Loucy (cell line): ENCODE results near the gene COX10.

Experiments used
- H2AFZ ChIP-seq: fragments of 200-600 bp; sonication (generic); 2 replicates; pipeline ENCODE4 v1.6.0; 2016; ENCODE audit warnings: antibody characterized with exemption, mild to moderate bottlenecking, low read length, moderate library complexity
- H3F3A ChIP-seq: fragments of 200-600 bp; 2 replicates; pipeline ENCODE4 v1.6.0; 2016; ENCODE audit warnings: antibody characterized with exemption, low read depth, mild to moderate bottlenecking
- H3K27me3 ChIP-seq: fragments of 200-600 bp; sonication (generic); 2 replicates; pipeline ENCODE4 v1.6.1; 2014; ENCODE audit warnings: low read length, mild to moderate bottlenecking; ENCODE audit not compliant: insufficient read depth, poor library complexity, severe bottlenecking
- H3K36me3 ChIP-seq: fragments of 200-600 bp; sonication (generic); 2 replicates; pipeline ENCODE4 v1.6.1; 2016; ENCODE audit warnings: low read length; ENCODE audit not compliant: insufficient read depth
- H3K4me1 ChIP-seq: fragments of 200-600 bp; sonication (generic); 2 replicates; pipeline ENCODE4 v1.5.1; 2014; ENCODE audit warnings: low read length, mild to moderate bottlenecking; ENCODE audit not compliant: insufficient read depth, poor library complexity, severe bottlenecking
- H3K4me2 ChIP-seq: fragments of 200-600 bp; sonication (generic); 2 replicates; pipeline ENCODE4 v1.6.0; 2014; ENCODE audit warnings: antibody characterized with exemption, low read length, low read depth, mild to moderate bottlenecking; ENCODE audit not compliant: poor library complexity, severe bottlenecking
- H3K4me3 ChIP-seq: fragments of 200-600 bp; sonication (generic); 2 replicates; pipeline ENCODE4 v1.5.1; 2014; ENCODE audit warnings: low read length, mild to moderate bottlenecking, mixed read lengths; ENCODE audit not compliant: poor library complexity, severe bottlenecking
- H3K79me2 ChIP-seq: fragments of 200-600 bp; sonication (generic); 2 replicates; pipeline ENCODE4 v1.6.1; 2014; ENCODE audit warnings: low read length; ENCODE audit not compliant: insufficient read depth
- H3K9ac ChIP-seq: fragments of 200-600 bp; sonication (generic); 2 replicates; pipeline ENCODE4 v1.6.0; 2014; ENCODE audit warnings: mild to moderate bottlenecking, low read depth, low read length, moderate library complexity; ENCODE audit not compliant: poor library complexity, severe bottlenecking
- H3K9me2 ChIP-seq: fragments of 200-600 bp; sonication (generic); replicated peaks from 2 replicates; pipeline ENCODE4 v1.6.1; 2016; ENCODE audit warnings: low read depth, low read length, mixed read lengths
- H3K9me3 ChIP-seq: fragments of 200-600 bp; sonication (generic); 2 replicates; pipeline ENCODE4 v1.6.1; 2014; ENCODE audit warnings: mild to moderate bottlenecking, antibody characterized with exemption, low read length, low read depth; ENCODE audit not compliant: insufficient read depth
- H4K20me1 ChIP-seq: fragments of 200-600 bp; sonication (generic); 2 replicates; pipeline ENCODE4 v1.6.0; 2014; ENCODE audit warnings: antibody characterized with exemption, low read length, mild to moderate bottlenecking; ENCODE audit not compliant: insufficient read depth, poor library complexity, severe bottlenecking
- EZH2phosphoT487 ChIP-seq: fragments of 200-600 bp; IDR thresholded peaks from 2 replicates; pipeline ENCODE4 v1.6.1; 2018; ENCODE audit warnings: antibody characterized with exemption, mild to moderate bottlenecking, moderate library complexity, borderline replicate concordance
- TF ChIP-seq, protein P1 (sequence below): fragments of 200-600 bp; sonication (generic); conservative IDR thresholded peaks from 2 replicates; pipeline ENCODE4 v1.5.1; 2014; ENCODE audit warnings: mild to moderate bottlenecking, antibody characterized with exemption, low read length

COX10 gene

GRCh38 chr17:14222611-14223010 is 153.3 kb downstream of the COX10 start:
- Histone ChIP-seq H4K20me1 (no peaks in the 10 kb centered on the region), H3K4me2 (no peak overlapping the region), H3K9ac (no peak overlapping the region), H3K36me3 (no peaks in the 10 kb centered on the region), H3K9me2 (no peaks in the 10 kb centered on the region), H3K27me3 (no peaks in the 10 kb centered on the region), H3F3A (no peaks in the 10 kb centered on the region), H3K9me3 (no peaks in the 10 kb centered on the region), H3K79me2 (no peaks in the 10 kb centered on the region), H3K4me3 (no peak overlapping the region), H3K4me1 (no peaks in the 10 kb centered on the region), H2AFZ (no peak overlapping the region)
- no peak for TF ChIP-seq EZH2phosphoT487
- TF ChIP-seq, protein P1, sequence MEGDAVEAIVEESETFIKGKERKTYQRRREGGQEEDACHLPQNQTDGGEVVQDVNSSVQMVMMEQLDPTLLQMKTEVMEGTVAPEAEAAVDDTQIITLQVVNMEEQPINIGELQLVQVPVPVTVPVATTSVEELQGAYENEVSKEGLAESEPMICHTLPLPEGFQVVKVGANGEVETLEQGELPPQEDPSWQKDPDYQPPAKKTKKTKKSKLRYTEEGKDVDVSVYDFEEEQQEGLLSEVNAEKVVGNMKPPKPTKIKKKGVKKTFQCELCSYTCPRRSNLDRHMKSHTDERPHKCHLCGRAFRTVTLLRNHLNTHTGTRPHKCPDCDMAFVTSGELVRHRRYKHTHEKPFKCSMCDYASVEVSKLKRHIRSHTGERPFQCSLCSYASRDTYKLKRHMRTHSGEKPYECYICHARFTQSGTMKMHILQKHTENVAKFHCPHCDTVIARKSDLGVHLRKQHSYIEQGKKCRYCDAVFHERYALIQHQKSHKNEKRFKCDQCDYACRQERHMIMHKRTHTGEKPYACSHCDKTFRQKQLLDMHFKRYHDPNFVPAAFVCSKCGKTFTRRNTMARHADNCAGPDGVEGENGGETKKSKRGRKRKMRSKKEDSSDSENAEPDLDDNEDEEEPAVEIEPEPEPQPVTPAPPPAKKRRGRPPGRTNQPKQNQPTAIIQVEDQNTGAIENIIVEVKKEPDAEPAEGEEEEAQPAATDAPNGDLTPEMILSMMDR: no peak

DNA sequence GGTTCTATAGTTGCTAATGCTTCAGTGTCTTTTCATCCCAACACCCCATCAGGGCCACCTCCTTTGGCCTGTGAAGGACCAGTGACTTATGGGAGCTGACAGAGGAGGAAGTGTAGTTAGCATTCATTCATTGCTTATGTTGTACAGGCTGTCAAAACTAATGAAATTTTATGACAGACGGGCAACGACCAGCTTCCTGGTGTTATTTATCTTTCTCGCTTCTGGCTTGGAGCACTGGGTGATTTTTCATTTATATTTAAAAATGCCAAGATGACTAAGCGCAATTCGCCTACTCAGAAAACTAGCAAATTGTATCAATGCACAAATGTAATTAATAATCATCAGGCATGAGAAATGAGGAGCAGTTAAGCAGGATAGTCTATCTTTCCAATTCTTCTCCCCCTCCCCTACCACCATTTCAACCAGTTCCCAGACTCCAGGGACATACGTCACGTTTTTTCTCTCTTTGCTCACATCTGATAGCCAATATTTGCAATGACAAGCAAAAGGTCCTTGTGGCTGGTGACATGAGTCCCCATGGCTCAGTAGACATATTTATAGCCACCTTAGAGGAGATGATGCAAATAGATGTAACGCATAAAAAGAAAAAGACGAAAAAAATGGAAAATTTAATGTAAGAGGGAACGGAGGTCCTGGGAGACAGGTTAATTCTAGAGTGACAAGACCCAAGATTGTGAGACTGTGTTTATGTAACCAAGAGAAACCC is 156.1 kb downstream of the COX10 start:
- Histone ChIP-seq H3K4me3 (no peak overlapping the region), H3K9me3 (0 out of 2 replicates have a peak, but pooled peaks cover 5% of the 10 kb centered on the region), H3K27me3 (no peaks in the 10 kb centered on the region), H3K79me2 (no peaks in the 10 kb centered on the region), H3K36me3 (no peaks in the 10 kb centered on the region), H3K4me2 (no peak overlapping the region), H3K9me2 (no peaks in the 10 kb centered on the region), H3F3A (no peaks in the 10 kb centered on the region), H4K20me1 (no peaks in the 10 kb centered on the region), H2AFZ (no peak overlapping the region), H3K4me1 (no peaks in the 10 kb centered on the region), H3K9ac (no peak overlapping the region)
- TF ChIP-seq, protein P1: no peak
- TF ChIP-seq EZH2phosphoT487: no peak

GRCh38 chr17:14227052-14227451 is 157.7 kb downstream of the COX10 start:
- TF ChIP-seq, protein P1: no peak
- TF ChIP-seq EZH2phosphoT487: no peak
- H3K9me2 ChIP-seq: no peaks in the 10 kb centered on the region
- H3F3A ChIP-seq: no peaks in the 10 kb centered on the region
- H3K36me3 ChIP-seq: no peaks in the 10 kb centered on the region
- H3K4me1 ChIP-seq: no peaks in the 10 kb centered on the region
- H3K9ac ChIP-seq: no peak overlapping the region
- no peak overlapping the region for H3K4me3 ChIP-seq
- no peak overlapping the region for H3K4me2 ChIP-seq
- H4K20me1 ChIP-seq: no peaks in the 10 kb centered on the region
- no peaks in the 10 kb centered on the region for H3K79me2 ChIP-seq
- H2AFZ ChIP-seq: no peak overlapping the region
- H3K27me3 ChIP-seq: no peaks in the 10 kb centered on the region
- H3K9me3 ChIP-seq: 0 out of 2 replicates have a peak, but pooled peaks cover 5% of the 10 kb centered on the region
